ENCODE data around the gene OBP2A. TPM values are rescaled to one million over a fixed set of nuclear protein-coding genes. Genes with fewer than 3 reads are reported as not detected.

OBP2A gene
- total and polyA plus RNA-seq, 2 of the 8 experiments (the other 6 are each of a cell fraction or from before 2014, with no cell fraction given) = not detected

DNA sequence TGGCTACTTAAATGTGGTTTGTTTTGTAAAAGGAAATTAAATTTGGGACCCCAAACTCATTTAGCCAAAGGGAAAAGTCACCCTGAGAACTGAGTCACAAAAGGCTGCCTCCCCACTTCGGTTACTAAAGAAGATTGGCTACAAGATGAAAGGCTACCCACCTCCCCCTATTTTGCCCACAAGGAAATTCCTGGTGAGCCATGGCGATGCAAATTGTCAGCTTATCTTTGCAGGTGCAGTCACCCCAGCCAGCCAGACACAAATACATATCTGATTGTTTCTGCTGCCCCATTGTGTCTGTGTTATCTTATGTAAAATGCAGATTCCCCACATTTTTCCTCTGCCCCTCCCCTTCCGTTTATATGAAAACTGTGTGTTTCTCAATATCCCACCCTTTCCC lies 24.5 kb downstream of the OBP2A start:
- TF ChIP-seq POLR2A (IDR thresholded peaks at IDR 0.05; ENCODE audit: control extremely low read depth in 1 of 2, low read depth in 2 of 2, low read length in 2 of 2) (no peak), HDAC6 (IDR thresholded peaks at IDR 0.05; ENCODE audit: low read depth, low read length) (no peak)
- no peak overlapping the region for H2BK5ac ChIP-seq (ENCODE audit: low read depth, low read length)
- no peaks in the 10 kb centered on the region for H3K36me3 ChIP-seq (ENCODE audit: control insufficient read depth in 2 of 4, insufficient read depth in 4 of 4, low read length in 3 of 4)
- H4K8ac ChIP-seq (ENCODE audit: extremely low read depth, insufficient read depth, low read length) = no peak overlapping the region
- H3K4me2 ChIP-seq (ENCODE audit: insufficient read depth in 1 of 2, low read depth in 2 of 2, low read length in 2 of 2) = peak overlapping the region in 1 of 2 experiments; percentile 14; a peak in 1 of 4 replicates
- no peak overlapping the region for H4K91ac ChIP-seq (replicated peaks; ENCODE audit: insufficient read length, low read length)
- no peak overlapping the region for H3K27ac ChIP-seq (ENCODE audit: low read depth, low read length)
- peaks cover 10% of the 10 kb centered on the region; the same call in 1 of the 2 replicates for H3K23me2 ChIP-seq (ENCODE audit: low read depth, low read length)
- H3K27me3 ChIP-seq (replicated peaks in 1 of 4; ENCODE audit: control insufficient read depth in 3 of 4, extremely low read depth in 1 of 4, insufficient read depth in 3 of 4, low read length in 3 of 4) = no peaks in the 10 kb centered on the region
- H2BK20ac ChIP-seq (ENCODE audit: low read length) = no peak overlapping the region
- H3K23ac ChIP-seq (ENCODE audit: insufficient read length) = no peak overlapping the region
- FAIRE-seq (no peak), DNase-seq (ENCODE audit: low read depth in 1 of 2, low spot score in 2 of 2) (no peak)
- H2BK12ac ChIP-seq (ENCODE audit: low read depth, low read length) = no peak overlapping the region
- 0 out of 7 replicates have a peak, but pooled peaks cover 0 to 3% (median 0%) of the 10 kb centered on the region in 4 experiments for H3K4me1 ChIP-seq (replicated peaks in 1 of 4; ENCODE audit: control insufficient read depth in 3 of 4, insufficient read depth in 4 of 4, low read length in 3 of 4)
- no peak overlapping the region for H3K14ac ChIP-seq (ENCODE audit: insufficient read length)
- H3K18ac ChIP-seq (ENCODE audit: extremely low read depth, low read length) = no peak overlapping the region
- H4K20me1 ChIP-seq (replicated peaks in 1 of 2; ENCODE audit: control insufficient read depth in 1 of 2, insufficient read depth in 2 of 2, low read length in 2 of 2) = peaks cover 0 to 4% of the 10 kb centered on the region in 2 experiments
- no peaks in the 10 kb centered on the region for H3K79me1 ChIP-seq (ENCODE audit: low read depth, low read length)
- H2BK15ac ChIP-seq (ENCODE audit: low read length) = no peak overlapping the region
- ChIA-PET CTCF (ENCODE audit: partially characterized antibody) (no interaction called here), POLR2A (ENCODE audit: partially characterized antibody) (no interaction called here)
- H2AK5ac ChIP-seq (ENCODE audit: low read depth, low read length) = no peak overlapping the region
- no peak overlapping the region for H3K4me3 ChIP-seq (ENCODE audit: extremely low read depth in 1 of 4, insufficient read depth in 2 of 4, low read depth in 3 of 4, low read length in 4 of 4)
- H3K9ac ChIP-seq (replicated peaks in 1 of 4; ENCODE audit: extremely low read depth in 1 of 4, low read depth in 3 of 4, low read length in 3 of 4) = no peak overlapping the region
- H2BK120ac ChIP-seq (replicated peaks; ENCODE audit: low read depth, low read length) = no peak overlapping the region
- H3K56ac ChIP-seq (replicated peaks; ENCODE audit: insufficient read length, low read depth, low read length) = no peak overlapping the region
- peaks cover 0 to 13% of the 10 kb centered on the region in 2 experiments; a peak in 3 of 4 replicates for H3K9me3 ChIP-seq (ENCODE audit: insufficient read depth in 2 of 2, low read depth in 1 of 2, low read length in 1 of 2)
- no peak overlapping the region for H3K4ac ChIP-seq (replicated peaks; ENCODE audit: insufficient read length, low read depth, low read length)
- no peak overlapping the region for H2AFZ ChIP-seq (ENCODE audit: low read length)
- H3K79me2 ChIP-seq (ENCODE audit: control insufficient read depth in 1 of 2, insufficient read depth in 2 of 2, low read length in 2 of 2) = no peaks in the 10 kb centered on the region
- WGBS, 2 experiments (ENCODE audit: extremely low coverage in 1 of 2, insufficient coverage in 1 of 2, insufficient read length in 1 of 2, insufficient replicate concordance in 2 of 2, low coverage in 1 of 2, low lambda C conversion rate in 2 of 2, missing lambda C conversion rate in 1 of 2) = 36% methylated on average over 3 of the region's 3 CpGs; no CpG with 5 or more reads in 1 of the 2 experiments
- H4K5ac ChIP-seq (ENCODE audit: insufficient read length, low read depth, low read length) = no peak overlapping the region

Measured in H1 (cell line).